ENCODE measurements around the gene DOCK1. TPM values are rescaled to one million over a fixed set of nuclear protein-coding genes. Genes with fewer than 3 reads are reported as not detected.
A peak's percentile ranks its signal among the peaks of the same experiment; 100 is the strongest.

Gene DOCK1
- total RNA-seq, 1 experiment from 2014 or later: 40.0 TPM

- peaks cover 36% of the 10 kb centered on the region for H3K36me3 Mint-ChIP-seq (ENCODE audit: insufficient read depth, unreplicated experiment)
- H3K4me3 Mint-ChIP-seq (ENCODE audit: unreplicated experiment): no peak overlapping the region
- H3K27me3 Mint-ChIP-seq (ENCODE audit: insufficient read depth, unreplicated experiment): no peaks in the 10 kb centered on the region
- TF ChIP-seq CTCF (IDR thresholded peaks at IDR 0.05; ENCODE audit: unreplicated experiment): no peak
- ChIA-PET POLR2A (interaction anchor here (0.7 kb wide), 1 partner anchor 17 kb away, joined by 4 read pairs; no protein-coding TSS in a partner anchor), CTCF (interaction anchor here (0.6 kb wide), 2 partner anchors 12 to 183 kb away, joined by 3 to 4 read pairs; no protein-coding TSS in a partner anchor)
- H3K27ac Mint-ChIP-seq (ENCODE audit: low read depth, unreplicated experiment): no peak overlapping the region
- H3K9me3 Mint-ChIP-seq (ENCODE audit: unreplicated experiment): no peaks in the 10 kb centered on the region
- intact Hi-C loops (cut with micrococcal nuclease): no loop called here
- DNase-seq (ENCODE audit: unreplicated experiment): peak; percentile 7
- peaks cover 18% of the 10 kb centered on the region for H3K4me1 Mint-ChIP-seq (ENCODE audit: insufficient read depth, unreplicated experiment)
- BruUV-seq (replicated peaks): no TSS peak
These were observed 108.7 kb downstream of the DOCK1 start for GRCh38 chr10:127013691-127014473.

- H3K4me3 Mint-ChIP-seq (ENCODE audit: unreplicated experiment): no peak overlapping the region
- intact Hi-C loops (cut with micrococcal nuclease): no loop called here
- H3K4me1 Mint-ChIP-seq (ENCODE audit: insufficient read depth, unreplicated experiment): peaks cover 18% of the 10 kb centered on the region
- H3K27me3 Mint-ChIP-seq (ENCODE audit: insufficient read depth, unreplicated experiment): no peaks in the 10 kb centered on the region
- no peaks in the 10 kb centered on the region for H3K9me3 Mint-ChIP-seq (ENCODE audit: unreplicated experiment)
- DNase-seq (ENCODE audit: unreplicated experiment): no peak
- H3K36me3 Mint-ChIP-seq (ENCODE audit: insufficient read depth, unreplicated experiment): peaks cover 30% of the 10 kb centered on the region
- TF ChIP-seq CTCF (IDR thresholded peaks at IDR 0.05; ENCODE audit: unreplicated experiment): no peak
- POLR2A ChIA-PET: no interaction called here
- CTCF ChIA-PET: interaction anchor here (0.6 kb wide), 1 partner anchor 98 kb away, joined by 3 read pairs; no protein-coding TSS in a partner anchor
- no peak overlapping the region for H3K27ac Mint-ChIP-seq (ENCODE audit: low read depth, unreplicated experiment)
- no TSS peak for BruUV-seq (replicated peaks)
These were observed 109.4 kb downstream of the DOCK1 start for GRCh38 chr10:127014671-127015070.

GRCh38 chr10:127015373-127015772, 110.1 kb downstream of the DOCK1 start:
- intact Hi-C loops (cut with micrococcal nuclease): no loop called here
- H3K9me3 Mint-ChIP-seq (ENCODE audit: unreplicated experiment): no peaks in the 10 kb centered on the region
- peaks cover 27% of the 10 kb centered on the region for H3K36me3 Mint-ChIP-seq (ENCODE audit: insufficient read depth, unreplicated experiment)
- no peak for DNase-seq (ENCODE audit: unreplicated experiment)
- no TSS peak for BruUV-seq (replicated peaks)
- no peak overlapping the region for H3K27ac Mint-ChIP-seq (ENCODE audit: low read depth, unreplicated experiment)
- POLR2A ChIA-PET: no interaction called here
- H3K4me3 Mint-ChIP-seq (ENCODE audit: unreplicated experiment): no peak overlapping the region
- no peaks in the 10 kb centered on the region for H3K27me3 Mint-ChIP-seq (ENCODE audit: insufficient read depth, unreplicated experiment)
- peaks cover 18% of the 10 kb centered on the region for H3K4me1 Mint-ChIP-seq (ENCODE audit: insufficient read depth, unreplicated experiment)
- CTCF ChIA-PET: interaction anchor here (0.6 kb wide), 1 partner anchor 1013 kb away, joined by 3 read pairs; no protein-coding TSS in a partner anchor
- TF ChIP-seq CTCF (IDR thresholded peaks at IDR 0.05; ENCODE audit: unreplicated experiment): no peak

GRCh38 chr10:127016331-127016730, 111.1 kb downstream of the DOCK1 start:
- CTCF ChIA-PET: interaction anchor here (0.7 kb wide), 2 partner anchors 13 to 112 kb away, joined by 3 read pairs; no protein-coding TSS in a partner anchor
- Mint-ChIP-seq H3K27ac (ENCODE audit: low read depth, unreplicated experiment) (no peak overlapping the region), H3K4me3 (ENCODE audit: unreplicated experiment) (no peak overlapping the region), H3K36me3 (ENCODE audit: insufficient read depth, unreplicated experiment) (peaks cover 20% of the 10 kb centered on the region), H3K27me3 (ENCODE audit: insufficient read depth, unreplicated experiment) (no peaks in the 10 kb centered on the region), H3K4me1 (ENCODE audit: insufficient read depth, unreplicated experiment) (peaks cover 18% of the 10 kb centered on the region), H3K9me3 (ENCODE audit: unreplicated experiment) (no peaks in the 10 kb centered on the region)
- POLR2A ChIA-PET: no interaction called here
- no peak for TF ChIP-seq CTCF (IDR thresholded peaks at IDR 0.05; ENCODE audit: unreplicated experiment)
- DNase-seq (ENCODE audit: unreplicated experiment): no peak
- intact Hi-C loops (cut with micrococcal nuclease): no loop called here
- BruUV-seq (replicated peaks): no TSS peak
